Measurements from ENCODE around the gene GPSM1. TPM values are rescaled to one million over a fixed set of nuclear protein-coding genes. Genes with fewer than 3 reads are reported as not detected.

The GPSM1 gene
- total RNA-seq, 4 donors from 2014 or later, result 28.8 to 95.1 (median 38.1) TPM

- peaks cover 0 to 6% (median 0%) of the 10 kb centered on the region in 4 donors for H3K9me3 ChIP-seq
- no peak for DNase-seq (ENCODE audit: low spot score in 2 of 2)
- H3K4me1 ChIP-seq, result peaks cover 0 to 37% (median 21%) of the 10 kb centered on the region in 4 donors
- TF ChIP-seq EP300 (IDR thresholded peaks at IDR 0.05) (no peak), POLR2A (IDR thresholded peaks at IDR 0.05) (no peak)
- TF ChIP-seq, protein P1, sequence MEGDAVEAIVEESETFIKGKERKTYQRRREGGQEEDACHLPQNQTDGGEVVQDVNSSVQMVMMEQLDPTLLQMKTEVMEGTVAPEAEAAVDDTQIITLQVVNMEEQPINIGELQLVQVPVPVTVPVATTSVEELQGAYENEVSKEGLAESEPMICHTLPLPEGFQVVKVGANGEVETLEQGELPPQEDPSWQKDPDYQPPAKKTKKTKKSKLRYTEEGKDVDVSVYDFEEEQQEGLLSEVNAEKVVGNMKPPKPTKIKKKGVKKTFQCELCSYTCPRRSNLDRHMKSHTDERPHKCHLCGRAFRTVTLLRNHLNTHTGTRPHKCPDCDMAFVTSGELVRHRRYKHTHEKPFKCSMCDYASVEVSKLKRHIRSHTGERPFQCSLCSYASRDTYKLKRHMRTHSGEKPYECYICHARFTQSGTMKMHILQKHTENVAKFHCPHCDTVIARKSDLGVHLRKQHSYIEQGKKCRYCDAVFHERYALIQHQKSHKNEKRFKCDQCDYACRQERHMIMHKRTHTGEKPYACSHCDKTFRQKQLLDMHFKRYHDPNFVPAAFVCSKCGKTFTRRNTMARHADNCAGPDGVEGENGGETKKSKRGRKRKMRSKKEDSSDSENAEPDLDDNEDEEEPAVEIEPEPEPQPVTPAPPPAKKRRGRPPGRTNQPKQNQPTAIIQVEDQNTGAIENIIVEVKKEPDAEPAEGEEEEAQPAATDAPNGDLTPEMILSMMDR (IDR thresholded peaks at IDR 0.05), result no peak
- no peak overlapping the region for H3K4me3 ChIP-seq
- H3K27ac ChIP-seq, result no peak overlapping the region
- no peaks in the 10 kb centered on the region for H3K27me3 ChIP-seq
- no peaks in the 10 kb centered on the region for H3K36me3 ChIP-seq
- WGBS, 2 donors, result 80 to 91% methylated on average over 19 of the region's 19 CpGs
Observed at GRCh38 chr9:136321561-136321960, 5.8 kb upstream of the GPSM1 start.

DNA sequence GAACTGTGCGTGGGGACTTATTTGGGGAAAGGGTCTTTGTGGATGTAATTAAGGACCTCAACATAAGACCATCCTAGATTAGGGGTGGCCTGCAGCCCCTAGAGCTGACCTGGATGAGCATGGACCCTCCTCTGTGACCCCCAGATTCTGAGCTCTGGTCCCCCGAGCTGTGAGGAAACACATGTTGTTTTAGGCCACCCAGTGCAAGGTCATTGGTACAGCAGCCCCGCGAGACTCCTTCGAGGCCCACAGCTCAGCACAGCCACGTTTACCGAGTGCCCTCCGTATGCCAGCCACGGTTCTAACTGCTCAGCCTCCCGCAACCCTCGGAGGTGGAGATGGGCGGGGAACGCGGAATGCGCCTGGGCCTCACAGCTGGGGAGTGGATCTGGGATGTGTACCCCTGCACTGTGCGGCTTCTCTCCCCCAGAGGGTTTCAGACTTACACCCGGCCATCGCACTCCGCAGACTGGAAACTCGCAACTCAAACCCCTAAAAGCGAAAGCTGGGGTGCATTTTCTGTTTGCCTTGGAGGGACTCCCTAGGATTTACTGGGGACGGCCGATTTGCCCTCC lies 4.5 kb upstream of the GPSM1 start:
- peak overlapping the region in 1 of 4 donors; percentile 96 for H3K27ac ChIP-seq
- TF ChIP-seq EP300 (IDR thresholded peaks at IDR 0.05) (no peak), POLR2A (IDR thresholded peaks at IDR 0.05) (no peak)
- peaks cover 0 to 6% (median 0%) of the 10 kb centered on the region in 4 donors for H3K9me3 ChIP-seq
- peaks cover 0 to 44% (median 28%) of the 10 kb centered on the region in 4 donors for H3K4me1 ChIP-seq
- WGBS, 2 donors, result 81 to 84% methylated on average over 15 to 23 of the region's 23 CpGs
- no peak overlapping the region for H3K4me3 ChIP-seq
- no peaks in the 10 kb centered on the region for H3K27me3 ChIP-seq
- DNase-seq (ENCODE audit: low spot score in 2 of 2), result no peak
- no peaks in the 10 kb centered on the region for H3K36me3 ChIP-seq

GRCh38 chr9:136323371-136323789 lies 4.0 kb upstream of the GPSM1 start:
- H3K4me3 ChIP-seq, result no peak overlapping the region
- TF ChIP-seq, protein P1 (IDR thresholded peaks at IDR 0.05), result no peak
- TF ChIP-seq POLR2A (IDR thresholded peaks at IDR 0.05), result no peak
- no peak for TF ChIP-seq EP300 (IDR thresholded peaks at IDR 0.05)
- H3K4me1 ChIP-seq, result peaks cover 0 to 49% (median 34%) of the 10 kb centered on the region in 4 donors
- no peaks in the 10 kb centered on the region for H3K27me3 ChIP-seq
- H3K27ac ChIP-seq, result peak overlapping the region in 2 of 4 donors; percentile 96 to 98
- DNase-seq (ENCODE audit: low spot score in 2 of 2), result no peak
- 71 to 88% methylated on average over 14 to 15 of the region's 17 CpGs for WGBS, 2 donors
- peaks cover 0 to 6% (median 0%) of the 10 kb centered on the region in 4 donors for H3K9me3 ChIP-seq
- no peaks in the 10 kb centered on the region for H3K36me3 ChIP-seq

GRCh38 chr9:136324501-136325300 lies 2.6 kb upstream of the GPSM1 start:
- peaks cover 0 to 63% (median 46%) of the 10 kb centered on the region in 4 donors for H3K4me1 ChIP-seq
- DNase-seq (ENCODE audit: low spot score in 2 of 2), result no peak
- peaks cover 0 to 6% (median 0%) of the 10 kb centered on the region in 4 donors for H3K9me3 ChIP-seq
- no peak overlapping the region for H3K4me3 ChIP-seq
- no peaks in the 10 kb centered on the region for H3K36me3 ChIP-seq
- TF ChIP-seq, protein P1 (IDR thresholded peaks at IDR 0.05), result no peak
- no peak for TF ChIP-seq POLR2A (IDR thresholded peaks at IDR 0.05)
- no peak for TF ChIP-seq EP300 (IDR thresholded peaks at IDR 0.05)
- 71 to 72% methylated on average over 20 to 24 of the region's 24 CpGs for WGBS, 2 donors
- H3K27ac ChIP-seq, result peak overlapping the region; percentile 26 to 98 (median 90)
- H3K27me3 ChIP-seq, result no peaks in the 10 kb centered on the region

- WGBS, 2 donors, result 89 to 90% methylated on average over 5 to 13 of the region's 13 CpGs
- no peak for DNase-seq (ENCODE audit: low spot score in 2 of 2)
- Histone ChIP-seq H3K36me3 (no peaks in the 10 kb centered on the region), H3K4me3 (no peak overlapping the region), H3K27me3 (no peaks in the 10 kb centered on the region), H3K4me1 (peaks cover 0 to 69% (median 50%) of the 10 kb centered on the region in 4 donors), H3K27ac (peak overlapping the region; percentile 85 to 98 (median 96)), H3K9me3 (peaks cover 0 to 6% (median 0%) of the 10 kb centered on the region in 4 donors)
- TF ChIP-seq EP300 (IDR thresholded peaks at IDR 0.05), result no peak
- TF ChIP-seq POLR2A (IDR thresholded peaks at IDR 0.05), result no peak
- TF ChIP-seq, protein P1 (IDR thresholded peaks at IDR 0.05), result no peak
Observed at GRCh38 chr9:136325358-136325757, 2.0 kb upstream of the GPSM1 start.

Measured in tibial nerve (tissue), 4 donors.